IPS-NIHi7 (cell line): Measurements from ENCODE around the gene PRAMEF6.
"Not testable (repeated sequence)": the region's sequence is repeated elsewhere in the genome, so short reads cannot be mapped to it uniquely, and the experiment has no call there.

Experiments used
- DNase-seq: peaks from one replicate; pipeline ENCODE4 v3.0.0; 2012; ENCODE audit warnings: mixed read lengths; ENCODE audit errors: extremely low spot score

Gene PRAMEF6

DNA sequence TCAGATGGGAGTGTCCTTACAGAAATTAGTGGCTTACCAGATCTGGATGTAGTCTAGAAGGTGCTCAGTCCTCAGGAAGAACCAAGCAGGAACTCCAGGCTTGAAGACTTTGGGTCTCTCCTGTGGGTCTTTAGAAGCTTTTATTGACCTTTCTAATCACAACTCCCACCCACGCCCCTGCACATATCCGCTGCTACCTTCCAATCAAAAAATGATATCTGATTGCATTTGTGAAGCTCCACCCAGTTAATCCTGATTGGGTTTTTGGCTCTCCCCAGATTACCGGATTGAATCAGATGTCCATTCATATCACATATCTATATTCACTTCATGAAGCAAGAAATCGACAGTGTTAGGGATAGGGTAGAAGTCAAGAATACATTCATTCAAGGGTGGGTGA is at the start of gene PRAMEF6:
Gene PRAMEF6 (minus strand): TSS at position 101 of the 400 bp plus-strand sequence. CDS start 5,062 bp downstream, outside the sequence.
- DNase-seq, result not testable (repeated sequence)

DNA sequence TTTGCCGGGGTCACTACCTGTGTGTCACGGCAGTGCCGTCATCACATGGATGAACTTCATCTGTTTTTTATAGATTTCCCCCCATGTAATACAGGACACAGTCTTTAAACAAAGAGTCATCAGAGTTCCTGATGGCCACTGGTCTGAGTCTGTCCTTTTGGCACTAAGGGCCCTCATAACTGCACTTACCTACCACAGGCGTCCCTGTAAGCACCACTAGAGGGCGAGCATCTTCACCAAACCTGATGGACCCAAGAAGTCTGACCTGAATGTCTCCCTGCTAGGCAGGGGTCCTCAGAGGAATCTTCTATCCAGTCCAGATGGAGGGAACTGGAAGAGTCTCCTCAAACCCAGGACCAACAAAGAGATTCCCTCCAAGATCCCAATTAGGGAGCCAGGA is 23.0 kb downstream of the PRAMEF6 start:
- DNase-seq, result not testable (repeated sequence)

DNA sequence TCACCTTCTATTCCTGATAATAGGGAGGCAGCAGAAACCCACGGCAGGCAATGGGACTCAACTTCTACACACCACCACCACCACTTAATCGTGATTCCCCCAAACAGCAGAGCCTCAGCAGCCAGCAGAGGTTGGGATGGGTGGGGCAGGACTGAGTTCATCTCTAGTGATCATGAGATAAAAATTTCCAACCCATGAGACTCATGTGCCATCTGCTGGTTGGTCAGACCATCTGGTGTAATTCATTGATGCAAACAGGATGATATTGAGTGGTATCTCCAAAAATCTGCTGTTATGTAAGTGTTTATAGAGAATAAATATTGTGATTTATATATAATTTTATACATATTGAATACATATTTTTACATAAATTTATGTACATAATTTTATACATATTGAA is 25.6 kb downstream of the PRAMEF6 start:
- DNase-seq, result not testable (repeated sequence)

DNA sequence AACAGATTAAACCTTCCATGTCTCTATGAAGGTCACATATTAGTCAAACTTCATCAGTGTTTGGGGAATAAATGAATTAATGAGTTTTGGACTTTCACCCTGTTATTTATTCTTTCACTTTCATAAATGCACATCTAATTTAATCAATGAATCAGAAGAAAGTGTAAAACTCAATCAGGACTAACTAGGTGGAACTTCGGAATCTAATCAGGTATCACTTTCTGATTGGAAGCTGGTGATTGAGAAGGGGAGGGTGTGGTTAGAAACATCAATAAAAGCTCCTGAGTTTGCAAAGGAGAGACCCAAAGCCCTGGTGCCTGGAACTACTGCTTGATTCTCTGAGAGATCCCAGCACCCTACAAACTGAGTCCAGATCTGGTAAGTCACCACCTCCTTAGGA is 31.1 kb downstream of the PRAMEF6 start, which contains the start of gene PRAMEF7:
Gene PRAMEF7 (plus strand): TSS at position 301 of the 400 bp plus-strand sequence. CDS start 1,083 bp downstream, outside the sequence.
- not testable (repeated sequence) for DNase-seq

DNA sequence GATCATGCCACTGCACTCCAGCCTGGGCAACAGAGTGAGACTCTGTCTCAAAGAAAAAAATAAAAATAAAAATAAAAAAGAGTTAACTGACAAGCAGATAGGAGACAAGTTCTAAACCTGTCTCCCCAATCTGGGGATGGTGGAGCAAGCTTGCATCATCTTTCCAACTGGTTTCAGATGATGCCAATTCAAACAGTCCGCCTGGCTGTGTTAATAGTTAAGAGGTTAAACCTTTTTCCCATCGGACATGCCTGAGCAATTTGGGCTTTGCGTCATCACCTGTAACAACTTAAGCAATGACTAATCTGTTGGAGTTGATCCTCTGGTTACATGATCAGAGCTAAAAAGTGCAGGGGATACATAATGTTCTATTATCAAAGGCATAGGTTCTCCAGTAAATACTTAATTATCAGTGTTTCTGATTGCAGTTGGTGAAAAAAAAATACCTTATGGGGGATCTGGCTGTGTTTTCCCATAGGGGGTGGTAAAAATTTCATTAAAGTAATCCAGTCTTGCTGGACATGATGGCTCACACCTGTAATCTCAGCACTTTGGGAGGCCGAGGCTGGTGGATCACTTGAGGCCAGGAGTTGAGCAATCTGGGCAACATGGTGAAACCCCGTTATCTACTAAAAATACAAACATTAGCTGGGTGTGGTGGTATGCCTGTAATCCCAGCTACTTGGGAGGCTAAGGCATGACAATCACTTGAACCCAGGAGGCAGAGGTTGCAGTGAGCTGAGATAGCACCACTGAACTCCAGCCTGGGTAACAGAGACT is 43.4 kb downstream of the PRAMEF6 start:
- not testable (repeated sequence) for DNase-seq

DNA sequence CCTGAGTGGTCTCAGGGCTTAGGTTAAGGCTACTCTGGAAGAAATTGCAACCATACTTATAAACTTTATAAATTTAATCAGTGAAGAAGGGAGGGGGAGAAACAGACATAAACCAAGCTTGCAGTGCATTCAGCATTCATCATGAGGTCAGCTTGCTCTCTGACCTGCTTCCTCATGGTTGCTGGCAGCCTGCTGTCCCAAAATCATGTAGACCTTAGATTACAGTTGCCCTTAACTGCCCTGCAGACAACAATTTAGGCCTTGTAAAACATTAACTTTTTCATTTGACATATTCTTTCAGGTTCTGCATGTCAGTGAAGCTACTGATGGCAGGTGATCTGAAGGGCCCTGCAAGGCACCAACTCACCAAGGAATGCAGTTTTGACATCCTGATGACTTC is 48.2 kb downstream of the PRAMEF6 start:
- DNase-seq, result not testable (repeated sequence)

DNA sequence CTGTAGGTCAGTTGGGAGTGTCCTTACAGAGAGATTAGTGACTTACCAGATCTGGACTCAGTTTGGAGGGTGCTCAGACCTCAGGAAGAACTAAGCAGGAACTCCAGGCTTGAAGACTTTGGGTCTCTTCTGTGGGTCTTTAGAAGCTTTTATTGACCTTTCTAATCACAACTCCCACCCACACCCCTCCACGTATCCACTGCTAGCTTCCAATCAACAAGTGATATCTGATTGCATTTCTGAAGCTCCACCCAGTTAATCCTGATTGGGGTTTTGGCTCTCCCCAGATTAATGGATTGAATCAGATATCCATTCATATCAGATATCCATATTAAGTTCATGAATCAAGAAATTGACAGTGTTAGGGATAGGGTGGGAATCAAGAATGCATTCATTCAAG is 49.2 kb downstream of the PRAMEF6 start, which contains the start of gene PRAMEF10:
Gene PRAMEF10 (minus strand): TSS at position 101 of the 400 bp plus-strand sequence. CDS start 2,423 bp downstream, outside the sequence.
- DNase-seq, result not testable (repeated sequence)
